BE2C (cell line): Measurements from ENCODE around the gene SLIT1.

Experiments
- DNase-seq: peaks from one replicate; pipeline ENCODE4 v3.0.0-alpha.2; 2020
- H3K27me3 ChIP-seq: fragments of 250-450 bp; sonication (Bioruptor Pico); 2 replicates; pipeline ENCODE4 v1.5.1; 2020; ENCODE audit warnings: mild to moderate bottlenecking
- H3K36me3 ChIP-seq: fragments of 250-450 bp; sonication (Bioruptor Pico); 2 replicates; pipeline ENCODE4 v1.5.1; 2020; ENCODE audit warnings: mild to moderate bottlenecking
- H3K4me1 ChIP-seq: fragments of 250-450 bp; sonication (Bioruptor Pico); 2 replicates; pipeline ENCODE4 v1.5.1; 2020
- H3K4me3 ChIP-seq: 2 replicates; pipeline ENCODE4 v1.5.1; 2011; ENCODE audit warnings: low read depth, low read length
- H3K9me3 ChIP-seq: fragments of 250-450 bp; sonication (Bioruptor Pico); 2 replicates; pipeline ENCODE4 v1.5.1; 2020
- CTCF ChIP-seq: IDR thresholded peaks from 2 replicates; pipeline ENCODE4 v1.5.1; 2012; ENCODE audit warnings: mild to moderate bottlenecking, low read depth, low read length

The SLIT1 gene

GRCh38 chr10:97163781-97164501 is 21.8 kb downstream of the SLIT1 start:
- TF ChIP-seq CTCF, result no peak
- Histone ChIP-seq H3K27me3 (no peaks in the 10 kb centered on the region), H3K4me1 (peaks cover 6% of the 10 kb centered on the region), H3K4me3 (no peak overlapping the region), H3K36me3 (no peaks in the 10 kb centered on the region), H3K9me3 (no peaks in the 10 kb centered on the region)
- DNase-seq, result no peak

- Histone ChIP-seq H3K4me3 (no peak overlapping the region), H3K36me3 (no peaks in the 10 kb centered on the region), H3K9me3 (no peaks in the 10 kb centered on the region), H3K4me1 (peaks cover 6% of the 10 kb centered on the region), H3K27me3 (no peaks in the 10 kb centered on the region)
- DNase-seq, result no peak
- no peak for TF ChIP-seq CTCF
Observed at GRCh38 chr10:97163181-97163580, 22.6 kb downstream of the SLIT1 start.

- Histone ChIP-seq H3K9me3 (no peaks in the 10 kb centered on the region), H3K4me3 (no peak overlapping the region), H3K4me1 (peaks cover 6% of the 10 kb centered on the region), H3K27me3 (no peaks in the 10 kb centered on the region), H3K36me3 (no peaks in the 10 kb centered on the region)
- peak; percentile 21 for DNase-seq
- TF ChIP-seq CTCF, result no peak
Observed at GRCh38 chr10:97159646-97160305, 26.0 kb downstream of the SLIT1 start.

GRCh38 chr10:97157578-97158095 is 28.1 kb downstream of the SLIT1 start:
- no peaks in the 10 kb centered on the region for H3K36me3 ChIP-seq
- H3K4me1 ChIP-seq, result peaks cover 6% of the 10 kb centered on the region
- H3K27me3 ChIP-seq, result no peaks in the 10 kb centered on the region
- DNase-seq, result no peak
- H3K4me3 ChIP-seq, result no peak overlapping the region
- no peaks in the 10 kb centered on the region for H3K9me3 ChIP-seq
- TF ChIP-seq CTCF, result no peak

GRCh38 chr10:97154781-97155180 is 31.0 kb downstream of the SLIT1 start:
- no peak overlapping the region for H3K4me3 ChIP-seq

More at GRCh38 chr10:97154781-97155180, 31.0 kb downstream of the SLIT1 start:
- no peak for DNase-seq
- H3K36me3 ChIP-seq, result no peaks in the 10 kb centered on the region
- no peak for TF ChIP-seq CTCF
- H3K27me3 ChIP-seq, result no peaks in the 10 kb centered on the region
- H3K9me3 ChIP-seq, result no peaks in the 10 kb centered on the region
- peaks cover 3% of the 10 kb centered on the region for H3K4me1 ChIP-seq
